ENCODE results near the gene NTF3.

DNA sequence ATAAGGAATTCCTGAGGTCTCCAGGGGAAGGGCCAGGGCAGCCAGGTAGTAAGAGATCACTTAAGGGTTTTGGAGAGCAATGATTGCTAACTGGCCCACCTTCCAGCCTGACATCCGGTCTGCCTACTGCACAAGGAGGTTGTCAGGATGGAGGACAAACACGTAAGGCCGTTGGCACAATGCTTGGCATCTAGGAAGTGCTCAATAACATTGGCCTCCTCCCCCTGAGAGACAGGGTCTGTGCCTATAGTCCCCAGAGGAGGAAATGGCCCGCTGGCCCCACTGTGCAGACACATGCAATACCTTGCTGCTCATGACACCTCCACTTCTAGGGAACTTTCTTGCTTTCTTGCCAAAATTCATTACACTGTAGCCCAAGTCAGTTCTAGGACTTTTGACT, 73.2 kb downstream of the NTF3 start:
- TF ChIP-seq, protein P1, sequence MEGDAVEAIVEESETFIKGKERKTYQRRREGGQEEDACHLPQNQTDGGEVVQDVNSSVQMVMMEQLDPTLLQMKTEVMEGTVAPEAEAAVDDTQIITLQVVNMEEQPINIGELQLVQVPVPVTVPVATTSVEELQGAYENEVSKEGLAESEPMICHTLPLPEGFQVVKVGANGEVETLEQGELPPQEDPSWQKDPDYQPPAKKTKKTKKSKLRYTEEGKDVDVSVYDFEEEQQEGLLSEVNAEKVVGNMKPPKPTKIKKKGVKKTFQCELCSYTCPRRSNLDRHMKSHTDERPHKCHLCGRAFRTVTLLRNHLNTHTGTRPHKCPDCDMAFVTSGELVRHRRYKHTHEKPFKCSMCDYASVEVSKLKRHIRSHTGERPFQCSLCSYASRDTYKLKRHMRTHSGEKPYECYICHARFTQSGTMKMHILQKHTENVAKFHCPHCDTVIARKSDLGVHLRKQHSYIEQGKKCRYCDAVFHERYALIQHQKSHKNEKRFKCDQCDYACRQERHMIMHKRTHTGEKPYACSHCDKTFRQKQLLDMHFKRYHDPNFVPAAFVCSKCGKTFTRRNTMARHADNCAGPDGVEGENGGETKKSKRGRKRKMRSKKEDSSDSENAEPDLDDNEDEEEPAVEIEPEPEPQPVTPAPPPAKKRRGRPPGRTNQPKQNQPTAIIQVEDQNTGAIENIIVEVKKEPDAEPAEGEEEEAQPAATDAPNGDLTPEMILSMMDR (IDR thresholded peaks at IDR 0.05; ENCODE audit: control extremely low read depth in 1 of 3, insufficient read depth in 1 of 3, low read depth in 1 of 3, low read length in 3 of 3): no peak
- TF ChIP-seq POLR2A (IDR thresholded peaks at IDR 0.05; ENCODE audit: control extremely low read depth in 1 of 2, low read depth in 2 of 2, low read length in 2 of 2) (no peak), TAF1 (IDR thresholded peaks at IDR 0.05; ENCODE audit: low read depth, low read length) (no peak), POLR2AphosphoS5 (IDR thresholded peaks at IDR 0.05; ENCODE audit: low read depth, low read length) (no peak), CBX5 (IDR thresholded peaks at IDR 0.05; ENCODE audit: low read depth, low read length) (no peak)
- TF ChIP-seq, protein P2, sequence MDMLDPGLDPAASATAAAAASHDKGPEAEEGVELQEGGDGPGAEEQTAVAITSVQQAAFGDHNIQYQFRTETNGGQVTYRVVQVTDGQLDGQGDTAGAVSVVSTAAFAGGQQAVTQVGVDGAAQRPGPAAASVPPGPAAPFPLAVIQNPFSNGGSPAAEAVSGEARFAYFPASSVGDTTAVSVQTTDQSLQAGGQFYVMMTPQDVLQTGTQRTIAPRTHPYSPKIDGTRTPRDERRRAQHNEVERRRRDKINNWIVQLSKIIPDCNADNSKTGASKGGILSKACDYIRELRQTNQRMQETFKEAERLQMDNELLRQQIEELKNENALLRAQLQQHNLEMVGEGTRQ (IDR thresholded peaks at IDR 0.05; ENCODE audit: low read length): no peak
